GM19467 (cell line): ENCODE measurements around the gene POLQ.
"Not testable (repeated sequence)": the region's sequence is repeated elsewhere in the genome, so short reads cannot be mapped to it uniquely, and the experiment has no call there.

Experiments used
- ATAC-seq: cut with Tn5 transposase; IDR thresholded peaks from one replicate; pipeline ENCODE4 v1.9.1; 2021; ENCODE audit warnings: mild to moderate bottlenecking, moderate library complexity; ENCODE audit not compliant: unreplicated experiment

POLQ gene

GRCh38 chr3:121430664-121431215 is 115.0 kb downstream of the POLQ start:
- ATAC-seq: no peak

GRCh38 chr3:121424549-121424948 is 121.2 kb downstream of the POLQ start:
- no peak for ATAC-seq

- no peak for ATAC-seq
Observed at GRCh38 chr3:121418182-121418581, 127.6 kb downstream of the POLQ start.

- no peak for ATAC-seq
Observed at GRCh38 chr3:121414924-121415323, 130.9 kb downstream of the POLQ start.

- ATAC-seq: no peak
Observed at GRCh38 chr3:121411523-121411922, 134.3 kb downstream of the POLQ start.

GRCh38 chr3:121405631-121406030 is 140.2 kb downstream of the POLQ start:
- ATAC-seq: no peak

GRCh38 chr3:121399820-121400219 is 146.0 kb downstream of the POLQ start:
- no peak for ATAC-seq

- ATAC-seq: not testable (repeated sequence)
Observed at GRCh38 chr3:121398051-121398450, 147.7 kb downstream of the POLQ start.

- ATAC-seq: not testable (repeated sequence)
Observed at GRCh38 chr3:121395967-121396366, 149.8 kb downstream of the POLQ start.

GRCh38 chr3:121388308-121388707 is 157.5 kb downstream of the POLQ start:
- not testable (repeated sequence) for ATAC-seq
